Skin epidermis (tissue), 12 donors: ENCODE data around the gene WLS.

ENCODE experiments used
- H3K27ac ChIP-seq, 21 experiments: fragments of 200-600 bp; sonication (generic) in 11 of 21; one replicate each; pipeline ENCODE4 v1.5.0; 2020; ENCODE audit warnings: mild to moderate bottlenecking in 3 of 21, inconsistent platforms in 2 of 21, moderate library complexity in 2 of 21
- H3K4me3 ChIP-seq, 7 experiments: fragments of 200-600 bp; sonication (generic) in 2 of 7; one replicate each; pipeline ENCODE4 v1.5.0; 2020; ENCODE audit warnings: inconsistent platforms in 2 of 7, mild to moderate bottlenecking in 2 of 7, moderate library complexity in 1 of 7

WLS gene

DNA sequence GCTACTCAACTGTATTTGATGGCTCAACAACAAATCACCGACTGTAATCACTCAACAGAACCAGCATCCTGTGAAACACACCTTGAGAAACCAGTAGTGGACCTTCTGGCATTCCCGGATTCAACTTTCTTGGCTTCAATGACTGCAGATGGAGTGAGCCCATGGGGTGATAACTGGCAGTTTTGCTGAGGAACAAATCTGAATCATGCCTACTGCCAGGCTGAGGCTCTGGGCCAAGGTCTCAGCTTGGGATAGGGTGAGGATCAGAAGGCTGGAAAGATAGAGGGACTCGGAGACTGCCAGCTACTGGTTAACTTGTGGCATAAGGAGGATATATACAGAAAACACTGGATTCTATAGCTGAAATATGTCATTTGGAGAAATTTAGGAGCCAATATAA, 118.4 kb downstream of the WLS start:
- Histone ChIP-seq H3K4me3 (no peak overlapping the region), H3K27ac (no peak overlapping the region)

DNA sequence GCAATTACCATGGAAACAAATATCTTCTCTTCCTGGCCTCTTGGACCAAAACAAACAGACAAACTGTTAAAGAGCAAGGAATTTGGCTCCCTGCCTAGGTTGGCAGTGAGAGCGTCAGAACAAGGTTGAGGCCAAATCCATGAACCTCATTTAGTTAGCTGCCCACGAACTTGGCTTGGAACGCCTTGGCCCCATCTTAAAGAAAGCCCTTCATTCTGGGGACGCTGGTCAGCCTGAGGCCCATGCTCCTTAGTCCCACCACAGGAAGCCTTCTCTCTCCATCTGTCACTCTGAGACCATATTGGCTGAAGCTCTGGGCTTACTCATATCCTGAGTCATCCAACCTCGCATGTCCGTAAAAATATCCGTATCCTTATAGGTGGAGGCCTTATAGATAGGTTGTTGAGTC, 119.5 kb downstream of the WLS start:
- no peak overlapping the region for H3K27ac ChIP-seq
- H3K4me3 ChIP-seq: no peak overlapping the region

DNA sequence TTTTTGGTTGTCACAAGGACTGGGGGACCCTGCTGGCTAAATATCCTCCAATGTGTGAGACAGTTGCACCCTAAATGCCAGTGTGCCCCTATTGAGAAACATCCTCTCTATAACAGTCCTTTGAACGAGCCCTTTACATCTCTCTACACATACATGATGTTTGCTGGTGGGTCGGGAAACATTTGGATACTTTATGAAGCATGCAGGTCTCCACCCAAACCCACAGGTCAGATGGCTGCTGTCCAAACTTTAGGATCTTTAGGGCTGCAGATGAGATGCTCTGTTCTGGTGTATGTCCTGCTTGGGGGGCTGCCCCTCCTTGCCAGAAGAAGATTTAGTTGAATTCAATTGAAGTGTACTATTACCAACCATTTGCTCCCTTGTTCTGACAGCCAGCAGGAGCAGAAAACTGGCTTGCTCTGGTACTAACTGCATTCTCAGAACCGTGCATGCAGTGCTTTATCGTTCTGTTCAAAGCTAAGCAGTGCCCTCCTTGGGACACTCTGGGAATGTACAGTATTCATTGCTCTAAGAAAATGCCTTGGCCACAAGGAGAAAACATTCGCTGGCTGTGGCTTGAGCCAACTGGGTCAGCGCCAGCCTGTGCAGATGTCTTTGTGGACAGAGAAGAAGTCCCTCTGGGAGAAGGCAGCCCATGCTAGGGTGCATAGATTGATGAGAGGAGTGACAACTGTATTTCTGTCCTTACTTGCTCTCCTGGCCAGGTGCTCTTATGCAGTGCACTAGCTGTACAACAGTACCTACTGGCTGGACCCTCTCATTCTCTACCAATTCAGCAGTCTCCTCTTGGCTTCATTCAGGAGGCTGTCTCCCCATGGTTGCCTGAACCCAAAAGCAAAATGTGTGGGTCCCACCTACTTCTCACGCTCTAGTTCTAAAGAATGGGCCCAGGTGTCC, 120.5 kb downstream of the WLS start:
- H3K27ac ChIP-seq: no peak overlapping the region

DNA sequence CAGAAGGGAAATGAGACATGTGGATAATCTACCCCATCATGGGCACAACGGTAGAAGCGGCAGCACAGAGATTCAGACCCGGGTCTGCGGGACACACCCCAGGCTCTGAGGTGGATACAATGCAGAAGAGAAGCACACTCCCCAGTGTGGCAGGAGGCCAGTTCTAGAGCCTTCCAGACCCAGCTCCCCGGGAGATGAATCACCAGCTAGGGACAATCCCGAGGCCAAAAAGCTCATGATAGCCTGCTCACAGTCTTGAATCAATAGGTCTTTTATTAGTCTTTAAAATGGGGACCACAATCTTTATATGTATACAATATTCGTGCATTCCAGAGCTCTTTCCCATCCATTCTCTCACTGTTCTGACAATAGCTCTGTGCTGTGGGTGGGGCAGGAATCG, 124.6 kb downstream of the WLS start:
- Histone ChIP-seq H3K27ac (no peak overlapping the region), H3K4me3 (no peak overlapping the region)

More for the DNA sequence above, 120.5 kb downstream of the WLS start:
- no peak overlapping the region for H3K4me3 ChIP-seq

- H3K27ac ChIP-seq: no peak overlapping the region
Observed at GRCh38 chr1:68103884-68104554, 128.3 kb downstream of the WLS start.

DNA sequence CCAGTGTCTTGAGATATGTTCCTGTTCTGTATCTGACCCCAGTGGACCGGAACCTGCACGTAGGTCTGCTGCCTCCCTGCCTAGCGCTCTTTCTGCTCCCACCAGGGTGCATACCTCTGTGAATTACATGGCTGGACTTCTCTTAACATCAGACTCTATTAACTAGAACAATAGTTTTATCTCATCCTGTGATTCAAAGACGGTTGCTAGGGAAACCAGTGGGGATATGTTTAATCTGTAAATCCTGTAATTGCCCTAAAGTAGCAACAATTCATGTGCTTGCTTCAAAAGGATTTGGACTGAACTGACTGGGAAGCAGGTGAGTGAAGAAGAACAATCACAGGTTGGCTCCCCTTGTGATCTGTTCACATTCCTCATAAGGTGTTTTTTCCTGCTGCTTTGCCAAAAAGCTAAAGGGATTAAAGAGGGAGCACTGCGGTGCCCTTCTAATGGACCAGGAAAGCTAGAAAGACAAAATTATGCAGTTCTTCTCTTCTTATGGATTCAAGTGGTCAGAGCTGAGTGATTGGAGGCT, 129.2 kb downstream of the WLS start:
- no peak overlapping the region for H3K27ac ChIP-seq

More at GRCh38 chr1:68103884-68104554, 128.3 kb downstream of the WLS start:
- H3K4me3 ChIP-seq: no peak overlapping the region

GRCh38 chr1:68101829-68102228, 130.5 kb downstream of the WLS start:
- H3K27ac ChIP-seq: no peak overlapping the region
- no peak overlapping the region for H3K4me3 ChIP-seq

More for the DNA sequence above, 129.2 kb downstream of the WLS start:
- no peak overlapping the region for H3K4me3 ChIP-seq

DNA sequence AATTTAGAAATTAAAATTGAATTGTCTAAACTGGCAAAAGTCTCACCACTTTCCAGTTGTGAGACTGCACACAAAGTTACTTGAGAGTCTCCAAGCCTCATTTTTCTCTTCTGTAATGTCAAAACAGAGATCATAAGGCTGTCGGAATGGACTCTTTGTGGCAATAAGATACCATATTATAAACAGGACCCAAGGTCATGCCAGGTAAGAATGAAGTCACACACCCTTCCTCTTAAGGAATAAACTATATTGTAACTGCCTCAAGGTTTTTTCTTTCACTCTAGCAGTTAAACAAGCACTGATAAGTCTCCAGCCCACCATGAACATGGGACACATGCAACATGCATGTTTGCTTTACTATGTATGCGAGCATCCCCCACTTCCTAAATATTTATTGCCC, 131.8 kb downstream of the WLS start:
- Histone ChIP-seq H3K27ac (no peak overlapping the region), H3K4me3 (no peak overlapping the region)

GRCh38 chr1:68093737-68094136, 138.6 kb downstream of the WLS start:
- H3K4me3 ChIP-seq: no peak overlapping the region
- H3K27ac ChIP-seq: no peak overlapping the region

DNA sequence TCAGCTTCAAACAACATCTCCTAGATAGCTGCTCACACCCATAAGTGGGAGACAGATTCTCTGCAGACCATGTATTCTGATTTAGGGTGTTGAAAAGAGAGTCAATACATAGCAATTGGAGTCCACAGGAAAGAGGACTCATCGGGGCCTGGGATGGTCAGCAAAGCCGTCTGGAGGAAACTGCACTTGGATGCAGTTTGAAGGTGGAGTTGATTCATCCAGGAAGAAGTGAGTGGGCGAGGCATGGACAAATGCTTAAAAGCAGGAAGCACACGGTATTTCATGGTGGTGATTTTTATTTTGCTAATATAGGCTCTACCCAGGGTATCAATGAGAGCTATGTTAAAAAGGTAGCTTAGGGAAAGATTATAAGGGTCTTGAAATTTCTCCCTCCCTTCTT, 145.1 kb downstream of the WLS start:
- H3K27ac ChIP-seq: no peak overlapping the region
- no peak overlapping the region for H3K4me3 ChIP-seq

DNA sequence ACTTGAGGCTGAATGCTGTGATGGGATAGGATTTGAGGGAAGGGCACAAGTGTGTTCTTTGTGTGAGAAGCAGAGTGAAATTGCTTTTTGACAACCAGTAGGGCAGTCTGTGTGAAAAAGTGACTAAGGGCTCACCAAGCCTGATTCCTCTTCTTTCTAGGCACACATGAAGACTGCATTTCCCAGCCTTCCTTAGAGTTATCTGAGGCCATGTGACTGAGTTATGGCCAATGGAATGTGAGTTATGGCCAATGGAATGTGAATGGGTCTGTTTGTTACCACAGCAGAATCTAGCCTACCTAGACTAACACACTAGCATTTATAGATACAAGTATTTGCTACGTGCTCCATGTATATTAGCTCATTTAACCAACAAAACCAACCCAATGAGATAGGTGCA, 146.6 kb downstream of the WLS start:
- Histone ChIP-seq H3K27ac (no peak overlapping the region), H3K4me3 (no peak overlapping the region)

DNA sequence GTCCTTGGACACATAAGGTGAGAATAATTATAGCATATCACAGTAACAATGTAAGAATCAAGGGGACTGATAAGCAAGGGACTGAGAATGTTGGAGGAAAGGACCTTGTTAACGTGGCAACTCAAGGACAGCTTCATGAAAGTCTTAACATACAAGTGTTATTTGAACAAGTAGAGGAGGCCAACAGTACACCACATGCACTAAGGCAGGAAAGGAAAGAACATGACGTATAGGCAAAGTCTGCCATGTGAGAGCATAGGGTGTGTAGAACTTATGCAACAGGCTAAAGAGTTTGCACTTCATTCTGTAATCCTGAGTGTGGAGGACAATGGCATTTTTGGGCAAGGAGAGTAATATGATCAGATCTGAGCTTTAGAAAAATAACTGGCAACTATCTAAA, 148.6 kb downstream of the WLS start:
- H3K27ac ChIP-seq: no peak overlapping the region

GRCh38 chr1:68081775-68082283, 150.5 kb downstream of the WLS start:
- Histone ChIP-seq H3K4me3 (no peak overlapping the region), H3K27ac (no peak overlapping the region)

More for the DNA sequence above, 148.6 kb downstream of the WLS start:
- H3K4me3 ChIP-seq: no peak overlapping the region

DNA sequence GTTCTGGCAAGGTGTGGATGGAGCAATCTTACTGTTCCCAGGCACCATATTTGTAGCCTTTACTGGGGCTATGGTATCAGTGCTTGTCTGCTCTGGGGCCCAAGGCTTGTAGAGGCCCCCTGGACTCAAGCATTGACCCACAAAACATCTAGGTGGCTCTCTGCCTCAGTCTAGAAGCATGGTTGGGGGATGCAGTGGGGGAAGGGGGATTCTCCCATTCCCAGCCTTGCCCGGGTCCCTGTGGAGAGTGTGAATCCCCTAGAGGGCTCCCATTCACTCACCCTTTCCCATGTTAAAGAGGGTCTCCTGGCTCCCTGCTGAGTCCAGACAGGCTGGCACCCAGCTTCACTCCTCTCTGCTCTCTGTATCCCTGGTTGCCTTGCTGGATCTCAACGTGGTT, 153.7 kb downstream of the WLS start:
- Histone ChIP-seq H3K4me3 (no peak overlapping the region), H3K27ac (no peak overlapping the region)
